Hepatocyte (in vitro differentiated cells): Measurements from ENCODE around the gene SEPHS2. TPM values are rescaled to one million over a fixed set of nuclear protein-coding genes. Genes with fewer than 3 reads are reported as not detected.
A peak's percentile ranks its signal among the peaks of the same experiment; 100 is the strongest.
"Not testable (repeated sequence)": the region's sequence is repeated elsewhere in the genome, so short reads cannot be mapped to it uniquely, and the experiment has no call there.

Source experiments
- DNase-seq: peaks from one replicate; pipeline ENCODE4 v3.0.0-alpha.2; 2016; ENCODE audit warnings: low spot score
- H2AFZ ChIP-seq: fragments of 200-600 bp; sonication (generic); 2 replicates; pipeline ENCODE4 v1.6.0; 2016; ENCODE audit warnings: antibody characterized with exemption, mild to moderate bottlenecking
- H3K27ac ChIP-seq: fragments of 200-600 bp; sonication (generic); 2 replicates; pipeline ENCODE4 v1.5.1; 2016; ENCODE audit warnings: mild to moderate bottlenecking
- H3K27me3 ChIP-seq: fragments of 200-600 bp; sonication (generic); 2 replicates; pipeline ENCODE4 v1.6.1; 2016
- H3K36me3 ChIP-seq: fragments of 200-600 bp; sonication (generic); replicated peaks from 2 replicates; pipeline ENCODE4 v1.5.1; 2016; ENCODE audit warnings: low read depth; ENCODE audit not compliant: insufficient read depth
- H3K4me1 ChIP-seq: fragments of 200-600 bp; sonication (generic); 2 replicates; pipeline ENCODE4 v1.5.1; 2016; ENCODE audit warnings: mild to moderate bottlenecking, moderate library complexity; ENCODE audit not compliant: insufficient read depth
- H3K4me2 ChIP-seq: fragments of 200-600 bp; sonication (generic); 2 replicates; pipeline ENCODE4 v1.6.0; 2016
- H3K4me3 ChIP-seq: fragments of 200-600 bp; sonication (generic); 2 replicates; pipeline ENCODE4 v1.5.1; 2016; ENCODE audit warnings: mild to moderate bottlenecking
- H3K79me2 ChIP-seq: fragments of 200-600 bp; sonication (generic); 2 replicates; pipeline ENCODE4 v1.6.0; 2017; ENCODE audit warnings: mild to moderate bottlenecking
- H3K9me2 ChIP-seq: fragments of 200-600 bp; sonication (generic); replicated peaks from 2 replicates; pipeline ENCODE4 v1.6.0; 2017; ENCODE audit warnings: mild to moderate bottlenecking; ENCODE audit not compliant: insufficient read depth
- H3K9me3 ChIP-seq: fragments of 200-600 bp; sonication (generic); 2 replicates; pipeline ENCODE4 v1.5.1; 2016; ENCODE audit warnings: low read depth, mild to moderate bottlenecking
- H4K20me1 ChIP-seq: fragments of 200-600 bp; sonication (generic); 2 replicates; pipeline ENCODE4 v1.6.0; 2016; ENCODE audit warnings: mild to moderate bottlenecking; ENCODE audit not compliant: insufficient read depth, poor library complexity, severe bottlenecking
- EZH2 ChIP-seq: fragments of 200-600 bp; sonication (generic); IDR thresholded peaks from 2 replicates; pipeline ENCODE4 v1.6.1; 2016; ENCODE audit warnings: antibody characterized with exemption, mild to moderate bottlenecking, borderline replicate concordance
- EZH2phosphoT487 ChIP-seq: fragments of 200-600 bp; sonication (generic); IDR thresholded peaks from one replicate; pipeline ENCODE4 v1.6.1; 2018; ENCODE audit warnings: antibody characterized with exemption, mild to moderate bottlenecking, low read depth, moderate library complexity; ENCODE audit not compliant: unreplicated experiment, severe bottlenecking
- WGBS: methylation state at CpG from one replicate; pipeline ENCODE4 v1.1.6; 2016; ENCODE audit warnings: low lambda C conversion rate; ENCODE audit errors: missing lambda C conversion rate; 5-methylcytosine and 5-hydroxymethylcytosine counted together
- polyA plus RNA-seq: library from polyadenylated mRNA; unstranded; fragments of >200 nt; fragmentation: Nextera tagmentation; extraction: Ambion mirVana; gene quantifications from 2 replicates; pipeline ENCODE4 v1.2.1, GENCODE V29; 2016
- total RNA-seq: library from RNA; depleted of rRNA; stranded (reverse); fragments of >200 nt; gene quantifications from 2 replicates; pipeline ENCODE4 v1.2.3, GENCODE V29; 2014
- TF ChIP-seq, protein P1 (sequence below): fragments of 200-600 bp; sonication (generic); IDR thresholded peaks from 2 replicates; pipeline ENCODE4 v1.5.1; 2016; ENCODE audit warnings: antibody characterized with exemption, mild to moderate bottlenecking; ENCODE audit not compliant: poor library complexity

Gene SEPHS2
- total and polyA plus RNA-seq, 2 experiments from 2014 or later = 36.1 to 81.0 TPM

DNA sequence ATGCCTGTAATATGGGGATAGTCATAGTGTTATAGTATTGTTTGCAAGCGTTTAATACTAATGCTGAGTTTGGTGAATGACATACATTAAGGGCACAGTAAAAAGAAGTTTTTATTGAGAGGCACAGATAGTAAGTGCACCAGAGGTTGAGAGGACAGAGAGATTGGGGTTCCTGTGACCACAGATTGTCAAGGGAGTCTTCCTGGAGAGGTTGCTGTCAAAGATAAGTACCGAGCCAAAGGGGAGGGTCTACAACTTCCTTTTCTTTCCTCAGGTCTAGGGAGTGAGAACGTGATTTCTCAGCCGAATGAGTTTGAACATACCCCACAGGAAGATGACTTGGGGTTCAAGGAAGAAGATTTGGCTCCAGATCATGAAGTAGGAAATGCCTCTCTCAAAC is 48.6 kb downstream of the SEPHS2 start:
- Histone ChIP-seq H3K27me3 (no peaks in the 10 kb centered on the region), H4K20me1 (no peaks in the 10 kb centered on the region), H3K4me2 (peak overlapping the region; percentile 92), H2AFZ (no peak overlapping the region), H3K4me3 (no peak overlapping the region), H3K4me1 (peaks cover 10% of the 10 kb centered on the region), H3K36me3 (no peaks in the 10 kb centered on the region), H3K9me3 (no peaks in the 10 kb centered on the region), H3K79me2 (peaks cover 24% of the 10 kb centered on the region), H3K27ac (peak overlapping the region; percentile 98), H3K9me2 (no peaks in the 10 kb centered on the region)
- WGBS = 85% methylated on average over 4 of the region's 4 CpGs
- no peak for TF ChIP-seq EZH2phosphoT487
- TF ChIP-seq EZH2 = no peak
- TF ChIP-seq, protein P1, sequence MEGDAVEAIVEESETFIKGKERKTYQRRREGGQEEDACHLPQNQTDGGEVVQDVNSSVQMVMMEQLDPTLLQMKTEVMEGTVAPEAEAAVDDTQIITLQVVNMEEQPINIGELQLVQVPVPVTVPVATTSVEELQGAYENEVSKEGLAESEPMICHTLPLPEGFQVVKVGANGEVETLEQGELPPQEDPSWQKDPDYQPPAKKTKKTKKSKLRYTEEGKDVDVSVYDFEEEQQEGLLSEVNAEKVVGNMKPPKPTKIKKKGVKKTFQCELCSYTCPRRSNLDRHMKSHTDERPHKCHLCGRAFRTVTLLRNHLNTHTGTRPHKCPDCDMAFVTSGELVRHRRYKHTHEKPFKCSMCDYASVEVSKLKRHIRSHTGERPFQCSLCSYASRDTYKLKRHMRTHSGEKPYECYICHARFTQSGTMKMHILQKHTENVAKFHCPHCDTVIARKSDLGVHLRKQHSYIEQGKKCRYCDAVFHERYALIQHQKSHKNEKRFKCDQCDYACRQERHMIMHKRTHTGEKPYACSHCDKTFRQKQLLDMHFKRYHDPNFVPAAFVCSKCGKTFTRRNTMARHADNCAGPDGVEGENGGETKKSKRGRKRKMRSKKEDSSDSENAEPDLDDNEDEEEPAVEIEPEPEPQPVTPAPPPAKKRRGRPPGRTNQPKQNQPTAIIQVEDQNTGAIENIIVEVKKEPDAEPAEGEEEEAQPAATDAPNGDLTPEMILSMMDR = no peak
- no peak for DNase-seq

GRCh38 chr16:30396627-30397026 is 49.0 kb downstream of the SEPHS2 start:
- not testable (repeated sequence) for H3K4me1 ChIP-seq, H2AFZ ChIP-seq, H4K20me1 ChIP-seq, H3K27me3 ChIP-seq, H3K4me3 ChIP-seq, DNase-seq, H3K36me3 ChIP-seq, H3K9me2 ChIP-seq, H3K9me3 ChIP-seq
- Histone ChIP-seq H3K79me2 (peaks cover 24% of the 10 kb centered on the region), H3K4me2 (peak overlapping the region; percentile 92), H3K27ac (peak overlapping the region; percentile 98)
- WGBS = 72% methylated on average over 4 of the region's 4 CpGs

- TF ChIP-seq, protein P1 = no peak
- TF ChIP-seq EZH2 = no peak
- no peak for TF ChIP-seq EZH2phosphoT487
- peak overlapping the region; percentile 33 for H2AFZ ChIP-seq
- peaks cover 24% of the 10 kb centered on the region for H3K79me2 ChIP-seq
- no peaks in the 10 kb centered on the region for H3K36me3 ChIP-seq
- H3K4me2 ChIP-seq = peak overlapping the region; percentile 92
- H3K27ac ChIP-seq = peak overlapping the region; percentile 98
- no peaks in the 10 kb centered on the region for H3K9me3 ChIP-seq
- H3K9me2 ChIP-seq = no peaks in the 10 kb centered on the region
- H4K20me1 ChIP-seq = no peaks in the 10 kb centered on the region
- H3K27me3 ChIP-seq = no peaks in the 10 kb centered on the region
- WGBS = 14% methylated on average over 13 of the region's 13 CpGs
- peaks cover 10% of the 10 kb centered on the region for H3K4me1 ChIP-seq
- DNase-seq = no peak
- H3K4me3 ChIP-seq = peak overlapping the region; percentile 90
Observed at GRCh38 chr16:30395992-30396585, 49.6 kb downstream of the SEPHS2 start.

- DNase-seq = peak; percentile 97
- H3K4me1 ChIP-seq = peaks cover 10% of the 10 kb centered on the region
- no peaks in the 10 kb centered on the region for H3K36me3 ChIP-seq
- H3K79me2 ChIP-seq = peaks cover 24% of the 10 kb centered on the region
- H3K4me2 ChIP-seq = peak within 1 kb of the TSS; percentile 92
- no peaks in the 10 kb centered on the region for H3K27me3 ChIP-seq
- H3K27ac ChIP-seq = peak within 1 kb of the TSS; percentile 98
- under 1% methylated on average over 92 of the region's 103 CpGs for WGBS
- no peaks in the 10 kb centered on the region for H3K9me3 ChIP-seq
- H4K20me1 ChIP-seq = no peaks in the 10 kb centered on the region
- peak within 1 kb of the TSS; percentile 86 for H2AFZ ChIP-seq
- no peaks in the 10 kb centered on the region for H3K9me2 ChIP-seq
- peak within 1 kb of the TSS; percentile 90 for H3K4me3 ChIP-seq
- TF ChIP-seq EZH2phosphoT487 (no peak), EZH2 (no peak)
- TF ChIP-seq, protein P1 = no peak
Observed at GRCh38 chr16:30395155-30395991, 50.3 kb downstream of the SEPHS2 start, which contains the start of gene ZNF48. TSS of gene ZNF48 (plus strand) at chr16:30395420. CDS start at chr16:30395795, 375 bp downstream.
